Osteoblast (primary cell): ENCODE data around the gene SEC22C. TPM values are rescaled to one million over a fixed set of nuclear protein-coding genes. Genes with fewer than 3 reads are reported as not detected.

ENCODE experiments used
- DNase-seq: peaks from one replicate; pipeline ENCODE4 v3.0.0; 2011; ENCODE audit warnings: low spot score, mixed read lengths; ENCODE audit not compliant: insufficient read length; ENCODE audit errors: missing footprints
- H2AFZ ChIP-seq: 2 replicates; pipeline ENCODE4 v1.6.0; 2011; ENCODE audit warnings: mild to moderate bottlenecking, low read length
- H3K27ac ChIP-seq: 2 replicates; pipeline ENCODE4 v1.5.1; 2011; ENCODE audit warnings: mild to moderate bottlenecking, low read depth, low read length, moderate library complexity
- H3K27me3 ChIP-seq: 2 replicates; pipeline ENCODE4 v1.6.0; 2012; ENCODE audit warnings: mild to moderate bottlenecking, control low read depth, inconsistent platforms, low read length, moderate library complexity; ENCODE audit not compliant: insufficient read depth
- H3K36me3 ChIP-seq: 2 replicates; pipeline ENCODE4 v1.5.1; 2011; ENCODE audit warnings: mild to moderate bottlenecking, low read length, control low read depth, moderate library complexity; ENCODE audit not compliant: insufficient read depth
- H3K4me1 ChIP-seq: 2 replicates; pipeline ENCODE4 v1.5.1; 2011; ENCODE audit warnings: mild to moderate bottlenecking, low read length, control low read depth, moderate library complexity; ENCODE audit not compliant: insufficient read depth
- H3K4me2 ChIP-seq: 2 replicates; pipeline ENCODE4 v1.6.0; 2011; ENCODE audit warnings: mild to moderate bottlenecking, low read length; ENCODE audit not compliant: insufficient read depth
- H3K4me3 ChIP-seq: fragments of 200-600 bp; sonication (generic); 3 replicates; pipeline ENCODE4 v1.5.1; 2012; ENCODE audit warnings: mild to moderate bottlenecking, low read length, inconsistent platforms; ENCODE audit not compliant: insufficient read depth
- H3K79me2 ChIP-seq: 2 replicates; pipeline ENCODE4 v1.6.0; 2012; ENCODE audit warnings: mild to moderate bottlenecking, low read length, control low read depth, inconsistent platforms; ENCODE audit not compliant: insufficient read depth
- H3K9me3 ChIP-seq: 2 replicates; pipeline ENCODE4 v1.5.1; 2011; ENCODE audit warnings: low read depth, low read length, control low read depth
- H4K20me1 ChIP-seq: 2 replicates; pipeline ENCODE4 v1.6.0; 2012; ENCODE audit warnings: mild to moderate bottlenecking, low read length, control low read depth; ENCODE audit not compliant: insufficient read depth
- total RNA-seq: library from RNA; depleted of rRNA; stranded (reverse); fragments of >200 nt; gene quantifications from 2 replicates; pipeline ENCODE4 v1.2.3, GENCODE V29; 2012
- TF ChIP-seq, protein P1 (sequence below): IDR thresholded peaks from 2 replicates; pipeline ENCODE4 v1.5.1; 2011; ENCODE audit warnings: mild to moderate bottlenecking, low read depth, low read length, moderate library complexity; ENCODE audit errors: extremely low read depth

The SEC22C gene, protein sequence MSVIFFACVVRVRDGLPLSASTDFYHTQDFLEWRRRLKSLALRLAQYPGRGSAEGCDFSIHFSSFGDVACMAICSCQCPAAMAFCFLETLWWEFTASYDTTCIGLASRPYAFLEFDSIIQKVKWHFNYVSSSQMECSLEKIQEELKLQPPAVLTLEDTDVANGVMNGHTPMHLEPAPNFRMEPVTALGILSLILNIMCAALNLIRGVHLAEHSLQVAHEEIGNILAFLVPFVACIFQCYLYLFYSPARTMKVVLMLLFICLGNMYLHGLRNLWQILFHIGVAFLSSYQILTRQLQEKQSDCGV
- total RNA-seq, result 60.1 and 62.2 TPM in 2 replicates

DNA sequence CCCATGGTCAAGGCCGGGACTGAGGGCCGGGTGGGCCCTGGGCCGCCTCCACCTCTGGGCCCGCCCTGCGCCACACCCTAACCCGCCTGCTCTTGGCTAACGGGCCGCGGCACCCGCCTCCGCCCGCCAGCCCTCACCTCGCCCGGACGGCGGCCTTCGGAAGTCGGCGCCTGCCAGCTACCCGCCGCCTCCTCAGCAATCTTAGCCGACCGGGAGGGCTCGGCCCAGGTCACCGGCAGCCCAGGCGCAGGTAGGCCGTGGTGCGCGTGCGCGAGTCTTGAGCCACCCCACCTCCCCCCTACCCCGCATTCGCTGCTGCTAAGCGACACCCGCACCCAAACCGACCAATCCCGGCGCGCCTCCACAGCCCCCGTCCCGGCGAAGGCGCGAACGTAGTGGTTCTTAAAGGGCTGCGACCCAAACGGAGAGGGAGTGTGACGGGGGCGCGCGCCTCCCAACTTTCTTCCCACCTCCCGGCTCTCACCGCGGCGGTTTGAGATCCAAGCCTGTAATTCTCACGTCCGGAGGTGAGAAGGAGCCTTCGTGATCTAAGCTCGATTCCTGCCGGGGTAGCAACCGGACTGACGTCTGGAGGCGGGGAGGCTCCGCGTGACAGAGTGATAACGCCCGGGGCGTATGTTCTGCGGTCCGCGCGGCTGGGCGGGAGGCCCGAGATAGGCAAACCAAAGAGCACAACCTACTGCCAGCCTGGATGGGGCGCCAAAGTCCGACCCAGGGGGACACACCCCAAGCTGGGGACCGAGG, at the start of gene SEC22C:
TSS of gene SEC22C (minus strand) at position 259 of the 765 bp plus-strand sequence. CDS start 12,921 bp downstream, outside the sequence.
- H2AFZ ChIP-seq, result peak within 1 kb of the TSS; percentile 92
- no peaks in the 10 kb centered on the region for H3K27me3 ChIP-seq
- no peaks in the 10 kb centered on the region for H3K9me3 ChIP-seq
- H3K27ac ChIP-seq, result peak within 1 kb of the TSS; percentile 77
- H3K4me2 ChIP-seq, result peak within 1 kb of the TSS; percentile 96
- H3K4me3 ChIP-seq, result peak within 1 kb of the TSS; percentile 97
- no peaks in the 10 kb centered on the region for H4K20me1 ChIP-seq
- peaks cover 45% of the 10 kb centered on the region for H3K79me2 ChIP-seq
- peaks cover 12% of the 10 kb centered on the region for H3K4me1 ChIP-seq
- H3K36me3 ChIP-seq, result no peaks in the 10 kb centered on the region
- TF ChIP-seq, protein P1, sequence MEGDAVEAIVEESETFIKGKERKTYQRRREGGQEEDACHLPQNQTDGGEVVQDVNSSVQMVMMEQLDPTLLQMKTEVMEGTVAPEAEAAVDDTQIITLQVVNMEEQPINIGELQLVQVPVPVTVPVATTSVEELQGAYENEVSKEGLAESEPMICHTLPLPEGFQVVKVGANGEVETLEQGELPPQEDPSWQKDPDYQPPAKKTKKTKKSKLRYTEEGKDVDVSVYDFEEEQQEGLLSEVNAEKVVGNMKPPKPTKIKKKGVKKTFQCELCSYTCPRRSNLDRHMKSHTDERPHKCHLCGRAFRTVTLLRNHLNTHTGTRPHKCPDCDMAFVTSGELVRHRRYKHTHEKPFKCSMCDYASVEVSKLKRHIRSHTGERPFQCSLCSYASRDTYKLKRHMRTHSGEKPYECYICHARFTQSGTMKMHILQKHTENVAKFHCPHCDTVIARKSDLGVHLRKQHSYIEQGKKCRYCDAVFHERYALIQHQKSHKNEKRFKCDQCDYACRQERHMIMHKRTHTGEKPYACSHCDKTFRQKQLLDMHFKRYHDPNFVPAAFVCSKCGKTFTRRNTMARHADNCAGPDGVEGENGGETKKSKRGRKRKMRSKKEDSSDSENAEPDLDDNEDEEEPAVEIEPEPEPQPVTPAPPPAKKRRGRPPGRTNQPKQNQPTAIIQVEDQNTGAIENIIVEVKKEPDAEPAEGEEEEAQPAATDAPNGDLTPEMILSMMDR, result peak; percentile 11
- DNase-seq, result peak; percentile 100

GRCh38 chr3:42613462-42613861, 31.7 kb upstream of the SEC22C start:
- H2AFZ ChIP-seq, result no peak overlapping the region
- peaks cover 8% of the 10 kb centered on the region for H3K36me3 ChIP-seq
- H4K20me1 ChIP-seq, result peaks cover 25% of the 10 kb centered on the region
- H3K79me2 ChIP-seq, result peaks cover 88% of the 10 kb centered on the region
- no peak overlapping the region for H3K27ac ChIP-seq
- peak; percentile 76 for DNase-seq
- no peaks in the 10 kb centered on the region for H3K9me3 ChIP-seq
- no peaks in the 10 kb centered on the region for H3K27me3 ChIP-seq
- no peak overlapping the region for H3K4me2 ChIP-seq
- H3K4me3 ChIP-seq, result no peak overlapping the region
- no peaks in the 10 kb centered on the region for H3K4me1 ChIP-seq
- TF ChIP-seq, protein P1, result peak; percentile 50

DNA sequence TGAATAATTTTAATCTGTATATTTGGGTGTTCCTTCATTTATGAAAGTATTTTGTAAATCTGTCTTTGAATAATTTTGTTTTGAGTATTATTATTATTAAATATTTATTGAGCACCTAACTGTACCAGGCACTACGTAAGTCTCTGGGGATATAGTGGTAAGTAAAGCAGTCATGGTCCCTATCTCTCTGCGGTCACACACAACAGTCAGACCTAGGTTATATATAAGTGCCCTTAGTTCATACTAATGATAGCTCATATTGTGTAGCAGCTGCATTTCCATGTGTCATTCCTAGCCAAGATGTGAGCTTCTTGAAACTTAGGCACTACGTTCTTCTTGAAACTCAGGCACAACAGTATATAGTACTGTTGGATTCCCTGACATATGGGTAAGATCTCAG, 31.2 kb upstream of the SEC22C start:
- H3K4me1 ChIP-seq, result no peaks in the 10 kb centered on the region
- H3K4me2 ChIP-seq, result no peak overlapping the region
- H2AFZ ChIP-seq, result no peak overlapping the region
- no peak for DNase-seq
- H3K27me3 ChIP-seq, result no peaks in the 10 kb centered on the region
- TF ChIP-seq, protein P1, result no peak
- no peaks in the 10 kb centered on the region for H3K9me3 ChIP-seq
- H3K4me3 ChIP-seq, result no peak overlapping the region
- no peak overlapping the region for H3K27ac ChIP-seq
- H3K36me3 ChIP-seq, result peaks cover 11% of the 10 kb centered on the region
- H3K79me2 ChIP-seq, result peaks cover 94% of the 10 kb centered on the region
- peaks cover 31% of the 10 kb centered on the region for H4K20me1 ChIP-seq

GRCh38 chr3:42612217-42612616, 30.4 kb upstream of the SEC22C start:
- no peak for DNase-seq
- TF ChIP-seq, protein P1, result no peak

More at GRCh38 chr3:42612217-42612616, 30.4 kb upstream of the SEC22C start:
- peaks cover 98% of the 10 kb centered on the region for H3K79me2 ChIP-seq
- H3K4me2 ChIP-seq, result no peak overlapping the region
- H3K4me1 ChIP-seq, result no peaks in the 10 kb centered on the region
- H3K4me3 ChIP-seq, result no peak overlapping the region
- H2AFZ ChIP-seq, result no peak overlapping the region
- H3K27ac ChIP-seq, result no peak overlapping the region
- H4K20me1 ChIP-seq, result peaks cover 33% of the 10 kb centered on the region
- H3K36me3 ChIP-seq, result peaks cover 12% of the 10 kb centered on the region
- no peaks in the 10 kb centered on the region for H3K27me3 ChIP-seq
- H3K9me3 ChIP-seq, result no peaks in the 10 kb centered on the region
